Neutrophil (primary cell): Measurements from ENCODE around the gene RSRC1.

ENCODE experiments used
- H3K27ac ChIP-seq: fragments of 200-600 bp; sonication (generic); 2 replicates; pipeline ENCODE4 v1.5.1; 2016; ENCODE audit warnings: mild to moderate bottlenecking, moderate library complexity
- H3K27me3 ChIP-seq: fragments of 200-600 bp; sonication (generic); 2 replicates; pipeline ENCODE4 v1.6.0; 2016; ENCODE audit warnings: mild to moderate bottlenecking
- H3K36me3 ChIP-seq: fragments of 200-600 bp; sonication (generic); 2 replicates; pipeline ENCODE4 v1.5.1; 2017
- H3K4me1 ChIP-seq, 2 experiments: fragments of 200-600 bp in 1 of 2; sonication (generic) in 1 of 2; 1 replicate in 1 of 2; 2 replicates in 1 of 2; pipeline versions ENCODE4 v1.5.1 to v1.6.1; 2013 to 2016; ENCODE audit warnings: low read depth in 1 of 2, low read length in 1 of 2, mild to moderate bottlenecking in 1 of 2, moderate library complexity in 1 of 2; ENCODE audit not compliant: control insufficient read depth in 1 of 2, insufficient read depth in 1 of 2
- H3K4me3 ChIP-seq, 2 experiments: fragments of 200-600 bp in 1 of 2; sonication (generic) in 1 of 2; 1 replicate in 1 of 2; 2 replicates in 1 of 2; pipeline ENCODE4 v1.5.1; 2013 to 2016; ENCODE audit warnings: low read depth in 1 of 2, low read length in 1 of 2, mild to moderate bottlenecking in 1 of 2, moderate library complexity in 1 of 2
- H3K9me3 ChIP-seq: fragments of 200-600 bp; sonication (generic); 2 replicates; pipeline ENCODE4 v1.5.1; 2016
- CTCF ChIP-seq: fragments of 200-600 bp; sonication (generic); IDR thresholded peaks from 2 replicates; pipeline ENCODE4 v1.5.1; 2016; ENCODE audit warnings: antibody characterized with exemption

The RSRC1 gene

GRCh38 chr3:158200955-158201354, 91.1 kb downstream of the RSRC1 start:
- no peak overlapping the region for H3K27ac ChIP-seq
- no peak for TF ChIP-seq CTCF
- H3K9me3 ChIP-seq = no peaks in the 10 kb centered on the region
- H3K27me3 ChIP-seq = no peaks in the 10 kb centered on the region
- no peak overlapping the region for H3K4me3 ChIP-seq
- H3K4me1 ChIP-seq = no peaks in the 10 kb centered on the region
- no peaks in the 10 kb centered on the region for H3K36me3 ChIP-seq

DNA sequence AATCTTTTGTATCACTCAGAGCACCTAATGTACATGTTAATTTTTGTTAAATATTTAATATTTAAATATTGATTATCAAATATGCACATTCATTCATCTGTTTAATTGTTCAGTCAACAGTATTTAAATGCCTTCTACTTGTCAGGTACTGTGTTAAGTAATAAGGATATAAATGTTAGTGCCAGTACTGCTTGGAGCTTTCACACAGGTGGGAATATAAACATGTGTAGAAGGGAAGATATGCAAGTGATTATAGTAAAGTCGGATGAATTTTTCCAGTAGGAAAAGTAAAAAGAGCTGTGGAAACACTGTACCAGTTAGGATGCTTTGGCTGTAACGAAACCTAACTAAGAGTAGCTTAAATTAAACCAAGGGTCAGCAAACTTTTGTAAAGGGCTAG, 95.4 kb downstream of the RSRC1 start:
- Histone ChIP-seq H3K36me3 (no peaks in the 10 kb centered on the region), H3K9me3 (no peaks in the 10 kb centered on the region), H3K27ac (no peak overlapping the region), H3K27me3 (no peaks in the 10 kb centered on the region), H3K4me3 (no peak overlapping the region), H3K4me1 (no peaks in the 10 kb centered on the region)
- TF ChIP-seq CTCF = no peak

DNA sequence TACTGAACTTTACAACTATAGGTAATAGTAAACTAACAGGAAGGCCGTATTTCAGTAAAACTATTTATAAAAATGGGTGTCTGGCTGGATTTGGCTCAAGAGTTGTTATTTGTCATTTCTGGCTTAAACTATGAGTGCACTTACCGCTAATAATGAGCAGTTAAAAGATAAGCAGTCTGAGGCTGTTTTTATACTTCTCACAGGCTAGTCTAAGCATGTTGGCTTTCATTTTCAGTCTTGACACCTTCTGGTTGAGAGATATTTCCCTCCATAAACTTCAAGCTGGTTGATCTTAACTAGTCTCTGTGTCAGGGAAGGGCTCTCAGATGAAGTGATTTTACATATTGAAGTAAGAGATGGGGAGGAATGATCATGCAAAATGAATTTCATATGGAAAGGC, 96.1 kb downstream of the RSRC1 start:
- no peak overlapping the region for H3K27ac ChIP-seq
- no peak for TF ChIP-seq CTCF
- no peaks in the 10 kb centered on the region for H3K27me3 ChIP-seq
- H3K9me3 ChIP-seq = no peaks in the 10 kb centered on the region
- no peaks in the 10 kb centered on the region for H3K36me3 ChIP-seq
- H3K4me3 ChIP-seq = no peak overlapping the region
- no peaks in the 10 kb centered on the region for H3K4me1 ChIP-seq

DNA sequence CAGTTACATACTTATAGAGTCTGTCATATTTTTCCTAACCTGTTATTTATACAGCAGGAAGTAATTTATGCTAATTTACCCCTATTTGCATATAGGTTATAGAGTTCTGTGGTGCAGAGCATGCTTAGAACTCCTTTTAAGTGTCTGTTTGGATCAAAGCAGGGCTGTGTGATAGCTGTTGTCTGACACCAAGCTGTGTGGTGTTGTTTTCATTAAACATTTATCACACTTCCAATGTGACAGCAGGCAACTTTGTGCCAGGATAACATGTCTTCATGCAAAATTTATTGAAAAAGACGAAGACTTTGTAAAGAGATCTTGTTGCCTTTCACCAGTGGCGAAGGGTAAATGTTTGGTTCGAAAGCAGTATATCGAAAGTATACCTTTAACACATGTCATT, 100.2 kb downstream of the RSRC1 start:
- H3K27me3 ChIP-seq = no peaks in the 10 kb centered on the region
- TF ChIP-seq CTCF = no peak

GRCh38 chr3:158213461-158213860, 103.6 kb downstream of the RSRC1 start:
- no peak for TF ChIP-seq CTCF
- H3K27ac ChIP-seq = no peak overlapping the region
- H3K36me3 ChIP-seq = no peaks in the 10 kb centered on the region
- H3K4me3 ChIP-seq = no peak overlapping the region
- no peaks in the 10 kb centered on the region for H3K9me3 ChIP-seq
- H3K4me1 ChIP-seq = no peaks in the 10 kb centered on the region
- no peaks in the 10 kb centered on the region for H3K27me3 ChIP-seq

More for the DNA sequence above, 100.2 kb downstream of the RSRC1 start:
- Histone ChIP-seq H3K36me3 (no peaks in the 10 kb centered on the region), H3K4me1 (no peaks in the 10 kb centered on the region), H3K27ac (no peak overlapping the region), H3K4me3 (no peak overlapping the region), H3K9me3 (no peaks in the 10 kb centered on the region)

DNA sequence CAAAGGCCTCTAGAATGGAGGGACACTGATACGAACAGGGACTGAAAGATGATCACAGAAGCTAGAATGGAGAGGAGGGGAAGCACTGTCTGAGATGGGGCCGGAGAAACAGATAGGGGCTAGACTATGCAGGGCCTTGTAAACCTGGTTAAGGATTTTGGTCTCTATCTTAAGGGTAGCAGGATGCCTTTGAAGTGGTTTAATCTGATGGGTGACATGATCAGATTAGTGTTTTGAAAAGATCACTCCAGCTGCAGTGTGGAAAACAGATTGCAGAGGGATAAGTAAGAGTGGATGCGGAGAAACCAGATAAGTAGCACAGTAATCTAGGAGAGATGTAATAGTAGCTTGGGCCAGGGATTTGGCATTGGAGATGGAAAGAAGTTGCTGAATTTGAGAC, 108.1 kb downstream of the RSRC1 start:
- no peak overlapping the region for H3K4me3 ChIP-seq
- no peaks in the 10 kb centered on the region for H3K27me3 ChIP-seq
- H3K4me1 ChIP-seq = no peaks in the 10 kb centered on the region
- no peak for TF ChIP-seq CTCF
- no peaks in the 10 kb centered on the region for H3K36me3 ChIP-seq
- no peak overlapping the region for H3K27ac ChIP-seq
- H3K9me3 ChIP-seq = no peaks in the 10 kb centered on the region
